NK-92 (cell line): ENCODE data around the gene NDUFV2.
A peak's percentile ranks its signal among the peaks of the same experiment; 100 is the strongest.

Experiments
- DNase-seq: peaks from one replicate; lab custom pipeline; 2025; ENCODE audit not compliant: unreplicated experiment; lab: John Stamatoyannopoulos, UW

NDUFV2 gene

DNA sequence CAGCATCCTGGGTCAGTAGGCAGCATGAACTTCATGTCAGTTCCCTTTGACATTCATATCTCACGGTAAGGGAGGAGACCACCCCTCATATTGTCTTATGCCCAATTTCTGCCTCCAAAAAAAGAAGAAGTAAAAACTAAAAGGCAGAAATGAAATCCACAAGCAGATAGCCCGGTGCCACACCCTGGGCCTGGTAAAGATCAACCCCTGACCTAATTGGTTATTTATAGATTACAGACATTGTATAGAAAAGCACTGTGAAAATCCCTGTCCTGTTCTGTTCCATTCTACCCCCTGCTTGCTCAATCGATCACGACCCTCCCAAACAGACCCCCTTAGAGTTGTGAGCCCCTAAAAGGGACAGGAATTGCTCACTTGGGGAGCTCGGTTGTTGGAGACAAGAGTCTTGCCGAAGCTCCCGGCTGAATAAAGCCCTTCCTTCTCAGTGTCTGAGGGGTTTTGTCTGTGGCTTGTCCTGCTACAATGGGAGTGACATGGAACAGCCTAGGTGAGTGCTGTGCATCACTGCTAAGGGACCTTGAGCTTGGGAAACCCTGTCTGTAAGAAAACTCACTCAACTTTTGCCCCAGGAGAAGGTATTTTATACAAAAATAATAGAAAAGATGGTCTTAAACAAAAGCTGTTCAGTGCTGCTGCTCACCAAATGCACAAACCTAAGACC is 11.1 kb downstream of the NDUFV2 start:
- DNase-seq, result no peak

DNA sequence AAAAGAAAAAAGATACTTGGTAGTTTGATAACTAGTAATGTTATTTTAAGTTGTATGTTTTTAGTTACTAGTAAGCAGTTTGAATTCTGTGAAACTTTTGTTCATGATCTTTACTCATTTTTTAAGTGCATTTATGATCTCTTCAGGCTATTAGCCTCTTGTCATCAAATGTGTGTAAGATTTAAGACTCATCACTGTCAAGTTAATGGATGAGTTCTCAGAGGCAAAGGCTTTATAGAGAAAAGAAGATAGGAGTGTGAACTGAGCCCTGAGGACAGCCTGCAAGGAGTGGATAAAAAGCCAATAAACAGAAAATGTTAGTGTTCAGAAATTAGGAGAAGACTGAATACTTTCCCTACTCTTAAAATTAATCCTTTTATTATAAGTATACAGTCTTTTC is 13.5 kb downstream of the NDUFV2 start:
- no peak for DNase-seq

DNA sequence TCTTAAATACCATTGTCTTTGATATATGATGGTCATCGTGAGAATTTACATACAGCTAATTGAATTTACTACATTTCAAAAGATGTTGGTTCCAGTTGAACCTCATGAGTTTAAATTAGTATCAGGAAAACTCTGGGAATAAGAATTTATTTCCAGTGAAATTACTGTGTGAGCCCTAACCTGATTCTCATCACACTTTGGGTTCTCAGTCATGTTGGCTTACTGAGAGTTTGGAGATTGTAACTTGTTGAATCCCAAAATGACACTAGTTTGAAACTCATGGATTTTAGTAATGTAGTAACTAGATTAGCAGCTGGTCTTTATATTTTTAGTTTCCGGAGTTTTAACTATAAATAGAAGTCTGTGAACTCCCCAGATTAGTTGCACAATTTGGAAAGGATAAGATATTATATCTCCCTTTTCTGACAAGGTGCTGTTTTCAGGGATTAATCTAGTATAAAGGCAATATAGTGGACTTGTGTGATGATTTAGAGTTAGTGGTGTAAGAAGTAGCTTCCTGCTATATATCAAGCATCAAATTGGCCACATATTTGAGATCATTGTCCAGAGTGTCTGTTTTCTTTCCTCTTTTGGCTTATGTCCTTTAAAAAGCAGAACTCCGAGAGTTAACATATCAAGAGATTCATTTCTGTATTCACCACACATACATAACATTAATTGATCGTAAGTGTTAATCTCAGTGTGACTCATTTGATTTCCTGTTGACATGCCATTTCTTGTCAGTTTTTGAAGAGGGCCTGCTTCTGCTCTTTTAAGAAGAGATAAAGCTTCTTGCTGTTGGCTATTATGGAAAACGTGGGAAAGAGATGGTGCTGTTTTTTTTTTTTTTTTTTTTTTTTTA is 15.7 kb downstream of the NDUFV2 start:
- no peak for DNase-seq

GRCh38 chr18:9120796-9121195 is 18.3 kb downstream of the NDUFV2 start:
- DNase-seq, result no peak

DNA sequence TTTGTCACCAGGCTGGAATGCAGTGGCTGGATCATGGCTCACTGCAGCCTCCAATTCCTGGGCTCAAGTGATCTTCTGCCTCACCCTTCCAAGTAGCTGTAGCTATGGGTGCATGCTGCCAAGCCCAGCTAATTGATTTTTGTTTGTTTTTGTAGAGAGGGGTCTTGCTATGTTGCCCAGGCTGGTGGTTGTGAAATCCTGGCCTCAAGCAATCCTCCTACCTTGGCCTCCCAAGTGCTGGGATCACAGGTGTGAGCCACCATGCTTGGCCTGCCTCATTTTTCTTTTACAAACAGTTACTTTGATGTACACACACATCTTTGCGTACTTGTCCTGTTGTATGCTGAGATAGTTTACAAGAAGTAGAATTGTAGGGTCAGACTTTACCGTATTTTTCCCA is 21.0 kb downstream of the NDUFV2 start:
- no peak for DNase-seq

GRCh38 chr18:9124824-9125223 is 22.3 kb downstream of the NDUFV2 start:
- no peak for DNase-seq

GRCh38 chr18:9126337-9126736 is 23.8 kb downstream of the NDUFV2 start:
- no peak for DNase-seq

GRCh38 chr18:9130195-9130594 is 27.7 kb downstream of the NDUFV2 start:
- no peak for DNase-seq

DNA sequence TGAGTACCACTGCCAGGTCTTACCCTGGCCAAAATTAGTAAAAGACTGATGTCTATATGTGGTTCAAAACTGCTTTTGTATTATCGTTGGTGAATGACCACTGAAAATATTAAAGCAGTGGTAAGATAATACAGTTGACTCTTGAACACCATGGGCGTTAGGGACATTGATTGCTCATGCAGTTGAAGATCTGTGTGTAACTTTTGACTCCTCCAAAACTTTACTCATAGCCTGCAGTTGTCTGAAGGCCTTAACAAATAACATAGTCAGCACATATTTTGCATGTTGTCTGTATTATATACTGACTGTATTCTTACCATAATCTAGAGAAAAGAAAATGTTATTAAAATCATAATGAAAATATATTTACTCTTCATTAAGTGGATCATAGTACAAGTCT is 28.3 kb downstream of the NDUFV2 start:
- DNase-seq, result no peak

- no peak for DNase-seq
Observed at GRCh38 chr18:9132628-9133027, 30.1 kb downstream of the NDUFV2 start.

DNA sequence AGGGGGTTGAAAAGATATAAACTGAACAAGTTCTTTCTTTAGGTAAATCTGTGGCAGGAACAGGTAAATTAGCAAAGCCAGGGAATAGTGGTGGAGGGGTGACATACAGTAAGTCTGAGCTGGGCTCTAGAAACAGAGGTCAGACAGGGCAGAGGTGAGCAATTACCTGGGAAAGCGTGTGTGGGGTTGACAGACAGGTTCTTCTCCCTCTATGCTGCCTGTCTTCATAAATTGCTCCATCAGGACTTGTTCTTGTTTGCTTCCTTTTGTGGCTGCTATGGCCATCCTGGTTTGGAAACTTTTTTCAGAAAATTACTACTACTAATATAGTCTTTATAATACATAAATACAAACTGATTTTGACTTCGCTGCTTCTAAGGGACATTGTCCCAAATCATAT is 30.7 kb downstream of the NDUFV2 start:
- DNase-seq, result no peak

- DNase-seq, result no peak
Observed at GRCh38 chr18:9135081-9135911, 32.8 kb downstream of the NDUFV2 start.

DNA sequence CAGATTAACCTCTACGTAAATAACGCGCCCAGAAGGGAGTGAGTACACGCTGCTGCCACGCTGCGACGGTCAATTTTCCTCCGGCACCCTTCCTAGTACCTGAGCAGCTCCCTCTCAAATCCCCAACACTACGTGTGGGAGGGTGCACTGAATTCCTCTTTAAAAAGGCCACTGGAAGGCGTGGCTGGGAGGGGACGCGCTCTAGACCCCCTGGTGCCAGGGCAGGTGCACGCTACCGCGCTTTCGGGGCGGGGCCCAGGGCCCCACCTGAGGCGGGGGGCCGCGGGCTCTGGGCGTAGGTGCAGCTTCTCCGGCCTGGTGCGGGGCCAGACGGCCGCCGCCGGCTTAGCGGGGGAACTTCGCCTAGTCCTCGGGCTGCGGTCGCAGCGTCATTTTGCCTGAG is 33.4 kb downstream of the NDUFV2 start:
- no peak for DNase-seq

DNA sequence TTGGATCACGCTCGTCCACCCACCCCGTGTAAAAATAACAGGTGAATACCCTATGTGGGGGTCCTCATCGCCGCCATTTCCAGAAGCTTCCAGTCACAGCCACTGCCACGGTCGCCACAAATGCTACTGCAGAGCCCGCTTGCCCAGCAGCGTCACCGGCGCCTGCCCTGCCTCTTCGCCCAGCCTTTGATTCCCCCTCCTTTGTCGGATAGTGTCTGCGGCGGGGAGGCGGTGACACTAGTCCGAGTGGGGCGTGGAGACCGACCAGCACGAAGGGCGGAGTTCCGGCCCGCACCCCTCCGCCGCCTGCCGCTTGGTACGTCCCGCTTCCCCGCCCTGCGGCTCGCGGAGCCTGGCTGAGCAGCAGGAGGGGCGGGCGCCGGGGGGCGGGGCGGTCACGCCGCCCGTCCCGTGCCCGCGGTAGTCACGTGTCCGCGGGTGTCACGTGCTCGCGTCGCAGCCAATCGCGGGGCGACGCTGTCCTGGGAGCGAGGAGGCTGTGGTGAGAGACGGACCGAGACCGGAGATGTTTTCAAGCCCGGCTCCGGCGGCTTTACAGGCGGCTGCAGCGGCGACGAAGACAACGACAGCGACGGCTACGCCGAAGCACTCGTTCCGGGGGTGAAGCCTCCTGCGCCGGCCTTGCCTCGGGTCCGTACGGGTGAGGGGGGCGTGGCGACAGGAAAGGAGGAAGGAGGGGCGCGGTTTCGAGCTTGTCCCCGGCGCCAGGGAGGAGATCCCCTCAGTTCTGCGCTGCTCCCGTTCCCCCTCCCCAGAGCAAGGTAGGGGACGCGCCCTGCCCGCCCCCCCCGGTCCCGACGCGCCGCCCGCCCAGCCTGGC is 34.0 kb downstream of the NDUFV2 start, which contains the start of gene ANKRD12:
ANKRD12 (plus strand) TSS at position 467 of the 841 bp plus-strand sequence. CDS start 45,652 bp downstream, outside the sequence.
- peak; percentile 69 for DNase-seq

- no peak for DNase-seq
Observed at GRCh38 chr18:9137168-9138066, 34.9 kb downstream of the NDUFV2 start.

- no peak for DNase-seq
Observed at GRCh38 chr18:9139400-9140039, 37.0 kb downstream of the NDUFV2 start.

DNA sequence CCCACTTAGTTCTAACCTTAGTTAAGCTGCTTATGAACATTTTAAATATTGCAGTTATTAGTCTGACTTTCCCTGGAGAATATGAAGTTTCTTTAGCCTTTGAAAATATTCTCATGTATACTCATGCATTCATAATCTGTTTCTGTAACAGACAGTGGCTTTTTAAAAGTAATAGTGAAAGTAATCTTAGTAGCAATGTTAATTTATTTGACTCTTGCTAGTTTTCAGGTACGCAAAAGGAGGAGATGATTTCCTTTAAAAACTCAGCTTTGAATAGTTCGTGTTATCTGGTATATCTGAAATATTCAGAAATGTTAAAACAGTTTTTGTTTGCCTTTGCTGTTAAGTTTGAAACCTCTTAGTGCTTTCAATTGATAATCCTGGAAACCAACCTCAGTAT is 37.9 kb downstream of the NDUFV2 start:
- no peak for DNase-seq

- DNase-seq, result no peak
Observed at GRCh38 chr18:9140984-9141383, 38.5 kb downstream of the NDUFV2 start.

DNA sequence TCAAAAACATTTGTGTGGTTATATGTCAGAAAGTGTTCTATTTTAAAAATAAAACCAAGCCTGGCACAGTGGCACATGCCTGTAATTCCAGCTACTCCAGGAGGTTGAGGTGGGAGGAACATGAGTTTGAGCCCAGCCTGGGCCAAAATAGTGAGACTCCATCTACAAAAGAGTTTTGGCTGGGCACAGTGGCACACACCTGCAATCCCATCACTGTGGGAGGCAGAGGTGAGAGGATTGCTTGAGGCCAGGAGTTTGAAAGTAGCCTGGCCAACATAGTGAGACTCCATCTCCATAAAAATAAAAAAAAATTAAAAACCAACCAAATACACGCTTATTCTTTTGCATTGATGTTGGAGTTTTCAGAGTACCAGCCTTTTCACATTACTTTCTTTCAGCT is 43.7 kb downstream of the NDUFV2 start:
- DNase-seq, result no peak
